H4 (cell line): Measurements from ENCODE around the gene DNAJB12. TPM values are rescaled to one million over a fixed set of nuclear protein-coding genes. Genes with fewer than 3 reads are reported as not detected.
"Not testable (repeated sequence)": the region's sequence is repeated elsewhere in the genome, so short reads cannot be mapped to it uniquely, and the experiment has no call there.

Experiments
- DNase-seq: peaks from one replicate; pipeline ENCODE4 v3.0.0-alpha.2; 2015; ENCODE audit warnings: low spot score
- total RNA-seq: library from RNA; depleted of rRNA; stranded (reverse); fragments of >200 nt; shearing (Covaris generic); gene quantifications from 2 replicates; pipeline ENCODE4 v1.2.3, GENCODE V29; 2014

The DNAJB12 gene
- total RNA-seq, 1 experiment from 2014 or later, result 18.1 TPM

- DNase-seq, result peak; percentile 77
Measured at GRCh38 chr10:72331575-72332422, 22.9 kb downstream of the DNAJB12 start.

GRCh38 chr10:72330069-72330426 lies 24.7 kb downstream of the DNAJB12 start:
- no peak for DNase-seq

GRCh38 chr10:72329290-72330068 lies 25.2 kb downstream of the DNAJB12 start:
- DNase-seq, result no peak

- no peak for DNase-seq
Measured at GRCh38 chr10:72328829-72329204, 25.9 kb downstream of the DNAJB12 start.

- DNase-seq, result peak; percentile 50
Measured at GRCh38 chr10:72328045-72328828, 26.5 kb downstream of the DNAJB12 start.

- DNase-seq, result not testable (repeated sequence)
Measured at GRCh38 chr10:72326665-72327603, 27.8 kb downstream of the DNAJB12 start.

GRCh38 chr10:72325243-72326175 lies 29.2 kb downstream of the DNAJB12 start:
- peak; percentile 85 for DNase-seq

- DNase-seq, result no peak
Measured at GRCh38 chr10:72323771-72324191, 30.9 kb downstream of the DNAJB12 start.

GRCh38 chr10:72323108-72323749 lies 31.5 kb downstream of the DNAJB12 start:
- peak; percentile 4 for DNase-seq

- DNase-seq, result peak; percentile 8
Measured at GRCh38 chr10:72322280-72323058, 32.2 kb downstream of the DNAJB12 start.

- DNase-seq, result no peak
Measured at GRCh38 chr10:72322030-72322279, 32.8 kb downstream of the DNAJB12 start.

- DNase-seq, result peak; percentile 3
Measured at GRCh38 chr10:72321248-72322029, 33.3 kb downstream of the DNAJB12 start.

GRCh38 chr10:72320676-72321247 lies 34.0 kb downstream of the DNAJB12 start:
- DNase-seq, result peak; percentile 98

GRCh38 chr10:72319416-72320254 lies 35.1 kb downstream of the DNAJB12 start:
- peak; percentile 84 for DNase-seq

- no peak for DNase-seq
Measured at GRCh38 chr10:72318418-72319262, 36.1 kb downstream of the DNAJB12 start.
